Upper lobe of left lung (tissue), 4 donors: ENCODE data around the gene GATAD2A.
A peak's percentile ranks its signal among the peaks of the same experiment; 100 is the strongest.

Experiments used
- POLR2A ChIP-seq, 4 donors: fragments of 450-650 bp; IDR thresholded peaks; one replicate each; pipeline ENCODE4 v1.5.1; 2016 to 2017; ENCODE audit warnings: antibody characterized with exemption in 4 of 4, mild to moderate bottlenecking in 2 of 4
- TF ChIP-seq, protein P1 (sequence below), 6 experiments: fragments of 450-650 bp in 4 of 6; fragments of 200-600 bp in 2 of 6; sonication (generic) in 2 of 6; IDR thresholded peaks; one replicate each; pipeline ENCODE4 v1.5.1; 2016 to 2019; ENCODE audit warnings: antibody characterized with exemption in 6 of 6

DNA sequence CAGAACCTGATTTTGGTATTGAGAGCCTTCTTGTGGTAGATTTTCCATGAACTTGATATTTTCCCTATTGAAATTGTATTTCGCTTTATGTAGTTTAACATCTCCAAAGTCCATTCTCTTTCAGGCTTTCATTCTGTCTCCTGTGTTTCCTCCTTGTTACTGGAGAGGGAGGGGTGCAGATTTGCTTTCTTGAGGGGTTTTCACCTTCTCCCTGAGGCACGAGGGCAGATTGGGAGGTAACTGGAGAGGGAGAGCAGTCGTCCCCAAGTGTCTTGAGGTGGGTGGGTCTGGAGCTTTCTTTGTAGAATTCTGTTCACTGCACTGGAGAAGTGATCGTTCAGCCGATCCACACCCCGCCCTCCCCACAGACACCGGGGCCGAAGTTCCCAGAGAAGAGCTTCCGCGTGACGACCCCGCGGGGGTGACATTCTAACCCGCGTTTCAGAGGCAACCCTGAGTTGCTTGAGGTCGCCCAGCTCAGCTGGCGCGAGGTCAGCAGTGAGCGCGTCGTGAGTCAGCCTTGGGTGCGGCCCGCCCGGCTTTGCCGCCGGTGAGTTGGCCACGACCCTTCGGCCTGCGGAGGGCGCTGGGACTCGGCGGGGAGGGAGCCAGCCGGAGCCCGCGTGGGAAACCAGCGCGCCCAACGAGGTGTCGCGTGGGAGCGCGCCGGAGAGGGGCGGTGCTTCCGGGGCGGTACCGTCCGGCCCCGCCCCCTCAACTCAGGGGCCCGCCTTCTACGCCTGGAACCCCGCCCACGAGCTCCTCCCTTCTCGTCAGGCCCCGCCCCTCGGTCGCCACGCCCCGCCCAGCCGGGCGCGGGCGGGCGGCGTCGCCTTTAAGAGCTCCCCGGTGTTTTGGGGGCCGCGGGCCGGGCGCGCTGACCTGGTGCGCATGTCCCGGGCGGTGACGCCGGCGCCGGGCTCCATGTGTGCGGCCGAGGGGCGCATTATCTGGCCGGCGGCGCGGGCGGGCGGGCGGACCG, at the start of gene GATAD2A:
- TF ChIP-seq POLR2A (IDR thresholded peaks at IDR 0.05) = peak in 1 of 4 donors; percentile 62
- TF ChIP-seq, protein P1, sequence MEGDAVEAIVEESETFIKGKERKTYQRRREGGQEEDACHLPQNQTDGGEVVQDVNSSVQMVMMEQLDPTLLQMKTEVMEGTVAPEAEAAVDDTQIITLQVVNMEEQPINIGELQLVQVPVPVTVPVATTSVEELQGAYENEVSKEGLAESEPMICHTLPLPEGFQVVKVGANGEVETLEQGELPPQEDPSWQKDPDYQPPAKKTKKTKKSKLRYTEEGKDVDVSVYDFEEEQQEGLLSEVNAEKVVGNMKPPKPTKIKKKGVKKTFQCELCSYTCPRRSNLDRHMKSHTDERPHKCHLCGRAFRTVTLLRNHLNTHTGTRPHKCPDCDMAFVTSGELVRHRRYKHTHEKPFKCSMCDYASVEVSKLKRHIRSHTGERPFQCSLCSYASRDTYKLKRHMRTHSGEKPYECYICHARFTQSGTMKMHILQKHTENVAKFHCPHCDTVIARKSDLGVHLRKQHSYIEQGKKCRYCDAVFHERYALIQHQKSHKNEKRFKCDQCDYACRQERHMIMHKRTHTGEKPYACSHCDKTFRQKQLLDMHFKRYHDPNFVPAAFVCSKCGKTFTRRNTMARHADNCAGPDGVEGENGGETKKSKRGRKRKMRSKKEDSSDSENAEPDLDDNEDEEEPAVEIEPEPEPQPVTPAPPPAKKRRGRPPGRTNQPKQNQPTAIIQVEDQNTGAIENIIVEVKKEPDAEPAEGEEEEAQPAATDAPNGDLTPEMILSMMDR (IDR thresholded peaks at IDR 0.05) = peak in 5 of 6 experiments; percentile 43 to 73 (median 66)
